CD4-positive, alpha-beta T cell treated with Interferon alpha-2 for 1 hour (primary cell): ENCODE data around the gene SLC38A10.

Experiments
- DNase-seq, 2 donors: peaks; one replicate each; pipeline ENCODE4 v3.0.0-alpha.2; 2020 to 2022

SLC38A10 gene

GRCh38 chr17:81295031-81295675, at the start of gene SLC38A10:
SLC38A10 (minus strand) TSS chr17:81295307; CDS start chr17:81294921, 386 bp downstream.
- DNase-seq: peak; percentile 86 to 90

DNA sequence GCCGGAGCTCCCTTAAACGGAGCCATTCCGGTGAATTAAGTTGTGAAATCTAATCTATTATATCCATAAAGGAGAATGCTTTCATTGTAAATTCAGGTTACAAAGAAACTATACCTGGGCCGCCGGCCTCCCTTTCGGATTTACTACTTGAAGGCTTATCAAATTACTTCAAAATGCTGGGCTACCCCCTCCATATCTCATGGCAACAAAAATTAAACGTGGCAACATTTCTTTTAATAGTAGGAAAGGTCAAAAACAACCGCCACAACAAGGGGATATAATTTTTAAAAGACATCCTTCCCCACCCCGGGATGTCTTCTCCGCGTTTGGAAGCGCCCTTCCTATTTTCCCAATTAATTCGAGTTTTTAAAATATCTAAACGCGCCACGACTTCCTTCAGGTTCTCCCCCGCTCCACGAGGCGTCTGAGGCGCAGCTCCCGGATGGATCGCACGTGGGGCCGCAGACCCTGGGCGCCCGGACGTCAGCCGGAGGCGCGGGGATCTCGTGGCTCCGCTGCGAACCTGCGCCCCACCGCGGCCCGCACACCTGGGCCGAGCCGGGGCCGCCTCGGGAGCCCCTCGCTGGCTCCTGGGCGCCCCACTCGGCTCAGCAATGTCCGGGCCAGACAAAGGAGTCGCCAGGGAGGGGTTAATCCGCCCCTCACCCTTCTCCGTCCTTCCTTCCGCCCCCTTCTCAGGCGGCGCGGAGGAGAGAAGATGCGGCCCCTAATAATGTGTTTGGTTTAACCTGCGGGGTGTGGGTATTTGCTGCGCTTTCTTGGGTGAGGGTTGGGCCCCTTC, 47.4 kb upstream of the SLC38A10 start:
- no peak for DNase-seq

DNA sequence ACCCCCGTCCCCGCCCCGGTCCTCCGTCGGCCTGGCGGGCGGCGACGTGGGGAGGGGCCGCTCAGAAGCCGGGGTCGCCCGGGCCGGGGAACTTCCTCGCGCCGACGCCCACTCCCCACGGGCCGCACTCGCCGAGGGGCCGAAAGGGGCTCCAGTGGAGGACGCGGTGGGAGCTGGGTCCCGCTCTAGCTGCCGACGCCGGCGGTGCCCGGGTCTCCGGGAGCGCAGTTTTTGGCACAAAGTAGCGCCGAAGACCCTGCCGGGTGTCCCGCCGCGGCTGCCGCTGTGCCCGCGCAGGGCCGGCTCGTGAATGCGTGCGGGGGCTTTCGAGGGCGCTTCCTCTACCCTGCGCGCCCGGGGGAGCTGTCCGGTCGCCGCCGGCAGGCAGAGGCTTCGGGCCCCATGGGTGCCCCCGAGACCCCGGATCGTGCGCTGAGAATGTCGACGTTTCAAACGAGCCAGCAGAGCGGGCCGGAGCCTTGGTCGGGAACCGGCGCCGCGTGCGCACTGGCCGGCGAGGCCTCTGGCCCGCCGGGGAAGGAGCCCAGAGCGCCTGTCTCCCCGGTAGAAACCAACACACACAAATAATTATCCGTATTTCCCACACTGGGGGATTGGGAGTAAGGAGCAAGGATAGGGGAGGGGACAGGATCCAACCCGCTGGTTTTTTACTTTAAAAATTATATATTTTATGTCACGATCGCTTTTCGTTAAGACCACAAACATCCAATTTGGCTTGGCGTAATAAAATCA, 46.6 kb upstream of the SLC38A10 start:
- DNase-seq: no peak

DNA sequence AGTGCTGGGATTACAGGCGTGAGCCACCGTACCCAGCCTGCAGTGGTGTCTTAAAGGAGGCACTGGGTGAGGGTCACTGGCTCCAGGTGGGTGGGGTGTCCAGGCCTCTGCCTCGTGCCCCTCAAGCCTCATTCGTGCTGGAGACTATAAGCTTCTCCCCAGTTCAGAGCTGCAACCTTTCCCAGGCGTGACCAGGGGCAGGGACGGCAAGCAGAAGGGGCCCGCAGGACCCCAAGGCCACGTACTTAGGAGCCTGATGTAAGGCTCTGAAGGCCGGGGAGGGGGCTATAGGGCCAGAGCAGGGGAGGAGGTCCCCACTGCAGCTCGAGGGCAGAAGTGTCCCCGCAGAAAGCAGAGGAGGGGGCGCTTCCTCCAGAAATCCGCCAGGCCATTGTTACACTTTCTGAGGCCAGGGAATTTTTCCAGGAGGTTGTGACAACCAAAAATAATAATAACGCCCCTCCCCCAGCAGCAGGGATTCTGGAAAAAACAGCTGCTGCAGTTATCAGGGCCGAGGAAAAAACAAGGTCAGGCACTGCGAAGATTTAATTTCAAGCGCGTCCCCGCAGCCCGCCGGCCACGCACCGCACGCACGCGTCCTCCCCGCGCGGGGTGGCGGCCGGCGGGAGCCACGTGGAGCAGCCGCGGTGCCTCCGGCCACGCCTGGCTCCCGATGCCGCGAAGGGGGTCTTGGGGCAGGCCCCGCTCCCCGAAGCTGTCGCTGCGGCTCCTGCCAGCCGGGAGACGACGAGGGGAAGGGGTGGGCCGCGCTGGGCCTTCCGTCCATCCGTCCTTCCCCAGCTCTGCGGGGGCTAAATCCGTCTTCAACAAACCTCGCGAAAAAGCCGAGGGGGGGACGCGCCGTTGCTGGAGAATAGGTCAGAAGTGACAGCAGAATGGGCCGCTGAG, 45.8 kb upstream of the SLC38A10 start:
- DNase-seq: no peak

- no peak for DNase-seq
Observed at GRCh38 chr17:81339534-81340296, 44.6 kb upstream of the SLC38A10 start.

DNA sequence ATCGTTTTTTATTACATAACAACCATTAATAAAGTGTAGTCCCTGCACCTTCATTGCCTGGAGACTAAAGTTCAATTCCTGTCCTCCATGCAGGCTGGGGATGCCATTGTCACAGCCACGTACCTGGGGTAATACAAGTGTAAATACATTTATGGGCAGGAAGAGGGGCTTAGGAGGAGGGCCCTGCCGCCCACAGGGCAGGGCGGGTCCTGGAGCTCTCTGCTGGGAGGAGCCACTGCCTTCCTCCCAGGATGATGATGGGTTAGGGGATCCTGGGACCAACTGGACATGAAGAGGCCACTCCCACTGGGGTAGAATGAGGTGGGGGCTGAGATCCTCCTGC, 44.1 kb upstream of the SLC38A10 start:
- no peak for DNase-seq

- DNase-seq: no peak
Observed at GRCh38 chr17:81338274-81339190, 43.4 kb upstream of the SLC38A10 start.

- no peak for DNase-seq
Observed at GRCh38 chr17:81337476-81337879, 42.4 kb upstream of the SLC38A10 start.

DNA sequence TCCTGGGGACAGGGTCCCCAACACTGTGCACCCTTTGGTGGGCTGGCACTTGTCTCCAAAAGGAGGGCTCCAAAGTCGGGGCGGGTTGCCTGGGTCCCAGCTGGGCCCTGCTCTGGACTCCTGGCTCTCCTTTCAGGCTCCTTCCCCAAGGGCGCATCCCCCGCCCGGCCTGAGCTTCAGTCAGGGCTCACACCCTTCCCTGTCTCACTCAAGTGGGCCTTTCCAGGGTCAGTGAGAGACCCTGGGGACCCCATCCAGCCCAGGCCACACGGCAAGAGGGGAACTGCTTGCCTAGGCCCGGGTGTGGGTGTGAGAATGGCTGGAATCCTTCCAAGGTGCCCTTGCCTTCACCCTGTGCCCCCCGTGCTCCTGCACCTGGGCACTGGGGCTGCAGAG, 41.8 kb upstream of the SLC38A10 start:
- DNase-seq: no peak

GRCh38 chr17:81336296-81336929, 41.3 kb upstream of the SLC38A10 start:
- no peak for DNase-seq

DNA sequence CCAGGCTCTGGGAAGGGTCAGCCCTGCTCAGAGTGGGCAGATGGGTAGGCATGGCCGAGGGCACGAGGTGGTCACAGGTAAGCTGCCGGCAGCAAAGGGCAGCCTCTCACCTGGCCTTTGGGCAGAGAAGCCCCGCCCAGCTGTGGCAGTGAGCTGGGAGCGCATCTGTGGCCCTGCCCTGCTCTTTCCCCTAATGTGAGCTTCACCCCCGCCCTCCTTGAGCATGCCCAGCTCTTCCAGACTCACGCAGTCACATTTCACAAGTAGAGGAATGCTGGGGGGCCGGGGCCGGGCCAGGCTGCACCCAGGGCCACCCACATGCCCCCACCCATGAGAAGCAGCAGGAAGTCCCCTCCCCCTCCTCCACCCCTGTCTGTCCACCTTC, 40.7 kb upstream of the SLC38A10 start:
- no peak for DNase-seq

DNA sequence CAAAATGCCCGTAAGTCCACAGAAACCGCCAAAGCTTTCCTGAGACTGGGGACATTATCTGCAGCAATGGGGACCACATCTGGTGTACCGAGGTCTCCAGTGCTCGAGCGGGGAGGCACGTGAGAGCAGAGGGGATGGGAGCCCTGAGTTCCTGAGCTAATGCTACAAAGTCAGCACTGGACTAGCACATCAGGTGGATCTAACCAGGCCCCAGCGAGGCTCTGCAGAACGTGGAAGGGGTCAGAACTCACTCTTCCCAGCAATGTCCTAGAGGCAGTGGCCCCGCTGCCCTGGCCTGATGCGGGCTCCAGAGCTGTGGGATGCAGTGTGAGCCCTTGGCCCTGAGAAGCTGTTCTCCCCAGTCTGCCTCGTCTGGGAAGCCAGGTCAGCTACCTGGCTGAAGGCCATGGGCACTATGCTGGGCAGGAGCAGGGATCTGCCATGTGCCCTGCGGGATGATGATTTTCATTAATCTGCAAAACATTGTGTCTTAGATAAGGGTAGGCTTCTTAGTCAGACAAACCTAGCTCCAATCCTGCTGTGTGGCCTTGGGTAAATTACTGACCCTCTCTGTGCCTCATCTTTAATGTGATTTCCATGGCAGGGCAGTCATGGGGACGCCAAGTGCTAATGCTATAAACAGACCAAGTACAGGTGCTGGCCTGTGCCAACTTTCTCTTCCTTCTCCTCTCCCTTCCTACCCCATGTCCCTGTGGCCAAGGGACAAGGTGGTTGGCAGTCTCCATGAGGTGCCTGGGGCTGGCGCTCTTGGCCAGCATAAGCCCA, 40.1 kb upstream of the SLC38A10 start:
- DNase-seq: no peak

- no peak for DNase-seq
Observed at GRCh38 chr17:81334391-81334901, 39.3 kb upstream of the SLC38A10 start.

GRCh38 chr17:81333616-81334368, 38.7 kb upstream of the SLC38A10 start:
- DNase-seq: no peak

GRCh38 chr17:81332914-81333528, 37.9 kb upstream of the SLC38A10 start:
- DNase-seq: no peak

DNA sequence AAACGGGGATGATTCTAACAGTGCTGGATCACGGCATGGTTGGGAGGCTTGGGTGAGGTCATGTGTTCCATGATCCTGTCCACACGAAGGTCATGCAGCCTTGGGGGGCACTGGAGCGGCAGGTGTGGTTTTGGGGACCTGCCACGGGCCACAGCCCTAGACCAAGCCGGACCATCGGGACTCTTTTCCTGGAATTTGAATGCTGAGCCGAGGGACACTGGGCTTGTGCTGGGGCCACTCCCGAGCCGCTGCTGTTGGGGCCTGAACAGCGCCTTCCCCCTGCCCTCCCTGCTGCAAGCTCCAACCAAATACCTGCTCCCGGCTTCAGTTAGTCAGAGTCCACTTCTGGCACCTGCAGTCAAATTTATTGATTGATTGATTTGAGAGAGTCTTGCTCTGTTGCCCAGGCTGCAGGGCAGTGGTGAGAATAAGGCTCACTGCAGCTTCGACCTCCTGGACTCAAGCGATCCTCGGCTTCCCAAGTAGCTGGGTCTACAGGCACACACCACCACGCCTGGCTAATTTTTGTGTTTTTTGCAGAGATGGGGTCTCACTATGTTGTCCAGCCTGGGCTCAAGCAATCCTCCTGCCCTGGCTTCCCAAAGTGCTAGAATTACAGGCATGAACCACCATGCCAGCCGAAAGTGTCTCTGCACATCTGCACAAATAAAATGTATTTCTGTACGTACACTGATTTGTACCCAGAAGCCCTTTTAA, 37.2 kb upstream of the SLC38A10 start:
- no peak for DNase-seq

DNA sequence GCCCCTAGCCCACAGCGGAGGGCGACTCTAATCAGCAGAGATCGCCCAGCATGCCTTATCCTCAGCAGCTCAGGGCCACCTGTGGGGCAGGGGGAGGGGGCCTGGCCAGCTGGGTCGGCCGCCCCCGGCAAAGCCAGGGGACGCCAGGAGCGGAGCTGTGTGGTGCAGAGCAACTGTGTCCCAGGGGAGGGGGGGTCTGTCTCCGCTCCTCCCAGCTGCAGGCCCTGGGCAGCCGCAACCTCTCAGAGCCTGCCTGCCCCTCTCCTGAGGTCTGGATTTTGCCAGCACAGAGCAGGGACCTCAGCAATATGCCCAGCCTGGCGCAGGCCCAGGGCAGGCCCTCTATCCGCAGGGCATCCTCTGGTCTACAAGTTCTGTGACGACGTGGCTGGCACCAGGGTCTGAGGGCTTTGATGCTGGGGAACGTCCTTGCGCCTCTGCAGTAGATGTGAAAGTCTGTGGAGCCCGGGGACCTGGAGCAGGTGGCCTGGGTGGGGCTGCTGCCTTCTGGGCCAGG, 36.5 kb upstream of the SLC38A10 start:
- no peak for DNase-seq
